Measurements from ENCODE around the gene ARMC2. TPM values are rescaled to one million over a fixed set of nuclear protein-coding genes. Genes with fewer than 3 reads are reported as not detected.
"Not testable (repeated sequence)": the region's sequence is repeated elsewhere in the genome, so short reads cannot be mapped to it uniquely, and the experiment has no call there.

ARMC2 gene
- total and polyA plus RNA-seq, 5 donors from 2014 or later = 3.5 to 12.5 (median 7.3) TPM

GRCh38 chr6:108966855-108967755 is 118.9 kb downstream of the ARMC2 start:
- H3K4me3 Mint-ChIP-seq = peak overlapping the region in 1 of 4 donors; percentile 22

GRCh38 chr6:108968325-108969316 is 120.4 kb downstream of the ARMC2 start:
- H3K9me3 ChIP-seq (ENCODE audit: control insufficient read depth in 2 of 2, low read length in 2 of 2) = no peaks in the 10 kb centered on the region
- H3K36me3 ChIP-seq (ENCODE audit: control insufficient read depth, insufficient read depth, low read length) = no peaks in the 10 kb centered on the region
- H3K4me3 Mint-ChIP-seq = no peak overlapping the region
- no peak for DNase-seq
- no peaks in the 10 kb centered on the region for H3K9me3 Mint-ChIP-seq
- H3K27ac ChIP-seq (ENCODE audit: insufficient read depth, low read length, poor library complexity, severe bottlenecking) = no peak overlapping the region
- no peaks in the 10 kb centered on the region for H3K4me1 ChIP-seq (ENCODE audit: control insufficient read depth, insufficient read depth, low read length, poor library complexity, severe bottlenecking)
- no peak for ATAC-seq (ENCODE audit: low read depth in 2 of 2)
- H3K4me3 ChIP-seq (ENCODE audit: low read depth, low read length) = no peak overlapping the region
- H3K36me3 Mint-ChIP-seq = peaks cover 28% of the 10 kb centered on the region
- no peaks in the 10 kb centered on the region for H3K27me3 ChIP-seq (ENCODE audit: control insufficient read depth, insufficient read depth, low read length)
- peaks cover 0 to 3% (median 0%) of the 10 kb centered on the region in 4 donors for H3K4me1 Mint-ChIP-seq
- peak overlapping the region in 1 of 3 donors; percentile 60 for H3K27ac Mint-ChIP-seq
- H3K27me3 Mint-ChIP-seq = no peaks in the 10 kb centered on the region

More at GRCh38 chr6:108966855-108967755, 118.9 kb downstream of the ARMC2 start:
- no peak for DNase-seq
- Histone ChIP-seq H3K36me3 (ENCODE audit: control insufficient read depth, insufficient read depth, low read length) (no peaks in the 10 kb centered on the region), H3K4me3 (ENCODE audit: low read depth, low read length) (no peak overlapping the region), H3K27me3 (ENCODE audit: control insufficient read depth, insufficient read depth, low read length) (no peaks in the 10 kb centered on the region), H3K4me1 (ENCODE audit: control insufficient read depth, insufficient read depth, low read length, poor library complexity, severe bottlenecking) (no peaks in the 10 kb centered on the region), H3K27ac (ENCODE audit: insufficient read depth, low read length, poor library complexity, severe bottlenecking) (no peak overlapping the region), H3K9me3 (ENCODE audit: control insufficient read depth in 2 of 2, low read length in 2 of 2) (no peaks in the 10 kb centered on the region)
- Mint-ChIP-seq H3K9me3 (no peaks in the 10 kb centered on the region), H3K27me3 (no peaks in the 10 kb centered on the region), H3K27ac (peak overlapping the region in 2 of 3 donors; percentile 11 to 26), H3K36me3 (peaks cover 26% of the 10 kb centered on the region), H3K4me1 (peaks cover 0 to 3% (median 0%) of the 10 kb centered on the region in 4 donors)
- ATAC-seq (ENCODE audit: low read depth in 2 of 2) = no peak

GRCh38 chr6:108969776-108970175 is 121.6 kb downstream of the ARMC2 start:
- Mint-ChIP-seq H3K27ac (no peak overlapping the region), H3K4me3 (no peak overlapping the region), H3K27me3 (no peaks in the 10 kb centered on the region), H3K4me1 (peaks cover 0 to 3% (median 0%) of the 10 kb centered on the region in 4 donors), H3K9me3 (peaks cover 0 to 3% (median 0%) of the 10 kb centered on the region in 7 donors), H3K36me3 (peaks cover 23% of the 10 kb centered on the region)
- Histone ChIP-seq H3K27me3 (ENCODE audit: control insufficient read depth, insufficient read depth, low read length) (no peaks in the 10 kb centered on the region), H3K4me1 (ENCODE audit: control insufficient read depth, insufficient read depth, low read length, poor library complexity, severe bottlenecking) (no peaks in the 10 kb centered on the region), H3K36me3 (ENCODE audit: control insufficient read depth, insufficient read depth, low read length) (no peaks in the 10 kb centered on the region), H3K27ac (ENCODE audit: insufficient read depth, low read length, poor library complexity, severe bottlenecking) (no peak overlapping the region), H3K9me3 (ENCODE audit: control insufficient read depth in 2 of 2, low read length in 2 of 2) (no peaks in the 10 kb centered on the region), H3K4me3 (ENCODE audit: low read depth, low read length) (no peak overlapping the region)
- ATAC-seq (ENCODE audit: low read depth in 2 of 2) (no peak), DNase-seq (no peak)

- H3K27me3 Mint-ChIP-seq = no peaks in the 10 kb centered on the region
- no peak for ATAC-seq (ENCODE audit: low read depth in 2 of 2)
These were observed 126.0 kb downstream of the ARMC2 start for GRCh38 chr6:108974201-108974600.

GRCh38 chr6:108978638-108979037 is 130.4 kb downstream of the ARMC2 start:
- not testable (repeated sequence) for H3K9me3 ChIP-seq (ENCODE audit: control insufficient read depth in 2 of 2, low read length in 2 of 2); H3K27me3 ChIP-seq (ENCODE audit: control insufficient read depth, insufficient read depth, low read length); H3K4me1 ChIP-seq (ENCODE audit: control insufficient read depth, insufficient read depth, low read length, poor library complexity, severe bottlenecking); H3K27ac ChIP-seq (ENCODE audit: insufficient read depth, low read length, poor library complexity, severe bottlenecking); H3K27ac Mint-ChIP-seq; H3K36me3 ChIP-seq (ENCODE audit: control insufficient read depth, insufficient read depth, low read length); H3K4me3 ChIP-seq (ENCODE audit: low read depth, low read length); H3K4me3 Mint-ChIP-seq; H3K4me1 Mint-ChIP-seq; H3K27me3 Mint-ChIP-seq; DNase-seq; ATAC-seq (ENCODE audit: low read depth in 2 of 2)
- Mint-ChIP-seq H3K36me3 (peaks cover 47% of the 10 kb centered on the region), H3K9me3 (peaks cover 7 to 32% (median 9%) of the 10 kb centered on the region in 7 donors)

More at GRCh38 chr6:108974201-108974600, 126.0 kb downstream of the ARMC2 start:
- no peak overlapping the region for H3K27ac ChIP-seq (ENCODE audit: insufficient read depth, low read length, poor library complexity, severe bottlenecking)
- H3K4me1 ChIP-seq (ENCODE audit: control insufficient read depth, insufficient read depth, low read length, poor library complexity, severe bottlenecking) = no peaks in the 10 kb centered on the region
- no peak overlapping the region for H3K4me3 ChIP-seq (ENCODE audit: low read depth, low read length)
- Mint-ChIP-seq H3K36me3 (peaks cover 34% of the 10 kb centered on the region), H3K27ac (no peak overlapping the region), H3K4me3 (no peak overlapping the region), H3K9me3 (peaks cover 1 to 27% (median 6%) of the 10 kb centered on the region in 7 donors), H3K4me1 (peaks cover 0 to 5% (median 3%) of the 10 kb centered on the region in 4 donors)
- no peaks in the 10 kb centered on the region for H3K9me3 ChIP-seq (ENCODE audit: control insufficient read depth in 2 of 2, low read length in 2 of 2)
- H3K36me3 ChIP-seq (ENCODE audit: control insufficient read depth, insufficient read depth, low read length) = no peaks in the 10 kb centered on the region
- H3K27me3 ChIP-seq (ENCODE audit: control insufficient read depth, insufficient read depth, low read length) = no peaks in the 10 kb centered on the region
- DNase-seq = no peak

GRCh38 chr6:108982154-108983113 is 134.2 kb downstream of the ARMC2 start:
- Histone ChIP-seq H3K4me3 (ENCODE audit: low read depth, low read length) (no peak overlapping the region), H3K27me3 (ENCODE audit: control insufficient read depth, insufficient read depth, low read length) (no peaks in the 10 kb centered on the region), H3K4me1 (ENCODE audit: control insufficient read depth, insufficient read depth, low read length, poor library complexity, severe bottlenecking) (no peaks in the 10 kb centered on the region), H3K9me3 (ENCODE audit: control insufficient read depth in 2 of 2, low read length in 2 of 2) (peaks cover 0 to 5% of the 10 kb centered on the region in 2 experiments), H3K27ac (ENCODE audit: insufficient read depth, low read length, poor library complexity, severe bottlenecking) (no peak overlapping the region), H3K36me3 (ENCODE audit: control insufficient read depth, insufficient read depth, low read length) (peaks cover 15% of the 10 kb centered on the region)
- ATAC-seq (ENCODE audit: low read depth in 2 of 2) = no peak
- Mint-ChIP-seq H3K4me1 (peaks cover 0 to 9% (median 3%) of the 10 kb centered on the region in 4 donors), H3K27me3 (peaks cover 5% of the 10 kb centered on the region), H3K9me3 (peaks cover 3 to 20% (median 9%) of the 10 kb centered on the region in 7 donors), H3K27ac (no peak overlapping the region), H3K4me3 (no peak overlapping the region), H3K36me3 (peaks cover 48% of the 10 kb centered on the region)
- no peak for DNase-seq
